K562 (cell line): ENCODE results near the gene ARFGEF3. TPM values are rescaled to one million over a fixed set of nuclear protein-coding genes. Genes with fewer than 3 reads are reported as not detected.

ENCODE experiments used
- E2F8 ChIP-seq: fragments of 450-650 bp; IDR thresholded peaks from 2 replicates; pipeline ENCODE4 v1.7.1; 2018; ENCODE audit warnings: mild to moderate bottlenecking, low read depth; ENCODE audit not compliant: partially characterized antibody
- MEF2D ChIP-seq: conservative IDR thresholded peaks from 2 replicates; pipeline ENCODE4 v1.6.1; 2016; ENCODE audit warnings: low read depth, missing genetic modification characterization, missing compliant biosample characterization
- RFX5 ChIP-seq: IDR thresholded peaks from 2 replicates; pipeline ENCODE4 v1.6.1; 2011; ENCODE audit warnings: low read depth, mild to moderate bottlenecking, improper control_type of control experiment, low read length
- ZC3H8 ChIP-seq: fragments of 450-650 bp; IDR thresholded peaks from 2 replicates; pipeline ENCODE4 v1.6.1; 2017
- ZNF79 ChIP-seq: fragments of 250-450 bp; sonication (Bioruptor Pico); IDR thresholded peaks from 2 replicates; pipeline ENCODE4 v1.4.0; 2020; ENCODE audit warnings: low read depth, mild to moderate bottlenecking, moderate library complexity
- polyA plus RNA-seq, 8 experiments: library from polyadenylated mRNA; depleted of rRNA in 4 of 8; stranded (reverse) in 5 of 8; unstranded in 3 of 8; fragments of >200 nt; fragmentation: Nextera tagmentation in 2 of 8; fragmentation: Illumina TruSeq in 1 of 8; extraction: Ambion mirVana in 2 of 8; extraction: Trizol in 1 of 8; gene quantifications; 2 replicates each; pipeline versions ENCODE4 v1.2.1 to v1.2.3, GENCODE V29; 2011 to 2014; ENCODE audit warnings: inconsistent platforms in 1 of 8, missing spikeins in 1 of 8
- total RNA-seq, 7 experiments: library from RNA; depleted of rRNA in 6 of 7; stranded (reverse); fragments of >200 nt in 6 of 7; fragmentation: Illumina TruSeq in 2 of 7; extraction: Trizol in 2 of 7; gene quantifications; 2 replicates each; pipeline versions ENCODE4 v1.2.1 to v1.2.3, GENCODE V29; 2011 to 2021; ENCODE audit warnings: low replicate concordance in 1 of 7
- TF ChIP-seq, protein P1 (sequence below): fragments of 200-800 bp; sonication (Bioruptor generic); IDR thresholded peaks from 2 replicates; pipeline ENCODE4 v1.6.1; 2016; ENCODE audit warnings: missing genetic modification characterization, missing compliant biosample characterization
- TF ChIP-seq, protein P2 (sequence below): fragments of 450-650 bp; formaldehyde crosslinking; IDR thresholded peaks from 2 replicates; pipeline ENCODE4 v1.4.0; 2020; ENCODE audit warnings: mild to moderate bottlenecking, mixed read lengths

ARFGEF3 gene
- total and polyA plus RNA-seq, 9 of the 15 experiments (the other 6 are each of a cell fraction or from before 2014, with no cell fraction given), result under 0.01 to 0.02 TPM; not detected in 7

DNA sequence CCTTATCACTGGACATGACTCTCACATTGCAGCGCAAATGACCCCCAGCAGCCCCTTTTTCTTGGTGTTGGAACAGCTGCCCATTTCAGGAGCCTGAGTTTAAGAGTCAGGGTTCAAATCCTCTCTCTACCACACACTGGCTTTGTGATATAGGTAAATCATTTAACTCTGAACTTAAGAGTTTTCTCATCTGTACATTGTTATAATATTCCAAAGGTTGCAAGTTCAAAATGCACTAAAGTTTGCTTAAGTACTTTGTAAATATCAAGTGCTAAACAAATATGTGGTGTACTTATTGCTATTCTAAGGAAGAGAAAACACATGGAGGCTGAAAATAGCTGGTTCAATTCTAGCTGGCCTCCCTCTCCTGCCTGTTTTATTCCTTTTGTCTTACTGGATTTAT is 95.9 kb downstream of the ARFGEF3 start (continued):
- TF ChIP-seq E2F8, result no peak
- no peak for TF ChIP-seq RFX5
- TF ChIP-seq ZC3H8, result no peak
- TF ChIP-seq, protein P1, sequence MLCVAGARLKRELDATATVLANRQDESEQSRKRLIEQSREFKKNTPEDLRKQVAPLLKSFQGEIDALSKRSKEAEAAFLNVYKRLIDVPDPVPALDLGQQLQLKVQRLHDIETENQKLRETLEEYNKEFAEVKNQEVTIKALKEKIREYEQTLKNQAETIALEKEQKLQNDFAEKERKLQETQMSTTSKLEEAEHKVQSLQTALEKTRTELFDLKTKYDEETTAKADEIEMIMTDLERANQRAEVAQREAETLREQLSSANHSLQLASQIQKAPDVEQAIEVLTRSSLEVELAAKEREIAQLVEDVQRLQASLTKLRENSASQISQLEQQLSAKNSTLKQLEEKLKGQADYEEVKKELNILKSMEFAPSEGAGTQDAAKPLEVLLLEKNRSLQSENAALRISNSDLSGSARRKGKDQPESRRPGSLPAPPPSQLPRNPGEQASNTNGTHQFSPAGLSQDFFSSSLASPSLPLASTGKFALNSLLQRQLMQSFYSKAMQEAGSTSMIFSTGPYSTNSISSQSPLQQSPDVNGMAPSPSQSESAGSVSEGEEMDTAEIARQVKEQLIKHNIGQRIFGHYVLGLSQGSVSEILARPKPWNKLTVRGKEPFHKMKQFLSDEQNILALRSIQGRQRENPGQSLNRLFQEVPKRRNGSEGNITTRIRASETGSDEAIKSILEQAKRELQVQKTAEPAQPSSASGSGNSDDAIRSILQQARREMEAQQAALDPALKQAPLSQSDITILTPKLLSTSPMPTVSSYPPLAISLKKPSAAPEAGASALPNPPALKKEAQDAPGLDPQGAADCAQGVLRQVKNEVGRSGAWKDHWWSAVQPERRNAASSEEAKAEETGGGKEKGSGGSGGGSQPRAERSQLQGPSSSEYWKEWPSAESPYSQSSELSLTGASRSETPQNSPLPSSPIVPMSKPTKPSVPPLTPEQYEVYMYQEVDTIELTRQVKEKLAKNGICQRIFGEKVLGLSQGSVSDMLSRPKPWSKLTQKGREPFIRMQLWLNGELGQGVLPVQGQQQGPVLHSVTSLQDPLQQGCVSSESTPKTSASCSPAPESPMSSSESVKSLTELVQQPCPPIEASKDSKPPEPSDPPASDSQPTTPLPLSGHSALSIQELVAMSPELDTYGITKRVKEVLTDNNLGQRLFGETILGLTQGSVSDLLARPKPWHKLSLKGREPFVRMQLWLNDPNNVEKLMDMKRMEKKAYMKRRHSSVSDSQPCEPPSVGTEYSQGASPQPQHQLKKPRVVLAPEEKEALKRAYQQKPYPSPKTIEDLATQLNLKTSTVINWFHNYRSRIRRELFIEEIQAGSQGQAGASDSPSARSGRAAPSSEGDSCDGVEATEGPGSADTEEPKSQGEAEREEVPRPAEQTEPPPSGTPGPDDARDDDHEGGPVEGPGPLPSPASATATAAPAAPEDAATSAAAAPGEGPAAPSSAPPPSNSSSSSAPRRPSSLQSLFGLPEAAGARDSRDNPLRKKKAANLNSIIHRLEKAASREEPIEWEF (CRISPR knock-in tag), result no peak
- no peak for TF ChIP-seq ZNF79 (CRISPR knock-in tag)
- TF ChIP-seq MEF2D (tag), result no peak
- TF ChIP-seq, protein P2, sequence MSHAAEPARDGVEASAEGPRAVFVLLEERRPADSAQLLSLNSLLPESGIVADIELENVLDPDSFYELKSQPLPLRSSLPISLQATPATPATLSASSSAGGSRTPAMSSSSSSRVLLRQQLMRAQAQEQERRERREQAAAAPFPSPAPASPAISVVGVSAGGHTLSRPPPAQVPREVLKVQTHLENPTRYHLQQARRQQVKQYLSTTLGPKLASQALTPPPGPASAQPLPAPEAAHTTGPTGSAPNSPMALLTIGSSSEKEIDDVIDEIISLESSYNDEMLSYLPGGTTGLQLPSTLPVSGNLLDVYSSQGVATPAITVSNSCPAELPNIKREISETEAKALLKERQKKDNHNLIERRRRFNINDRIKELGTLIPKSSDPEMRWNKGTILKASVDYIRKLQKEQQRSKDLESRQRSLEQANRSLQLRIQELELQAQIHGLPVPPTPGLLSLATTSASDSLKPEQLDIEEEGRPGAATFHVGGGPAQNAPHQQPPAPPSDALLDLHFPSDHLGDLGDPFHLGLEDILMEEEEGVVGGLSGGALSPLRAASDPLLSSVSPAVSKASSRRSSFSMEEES, result no peak
